OCI-LY3 (cell line): ENCODE data around the gene CAPZB.

ENCODE experiments used
- H2AFZ ChIP-seq: fragments of 200-600, 300-600 bp; shearing (Covaris generic); 2 replicates; pipeline ENCODE4 v1.6.0; 2014; ENCODE audit warnings: antibody characterized with exemption, low read depth, low read length
- H3K27ac ChIP-seq: fragments of 200-600, 300-600 bp; sonication (generic); 2 replicates; pipeline ENCODE4 v1.5.1; 2014; ENCODE audit warnings: mild to moderate bottlenecking, low read length, moderate library complexity, mixed read lengths
- H3K27me3 ChIP-seq: fragments of 200-600, 300-600 bp; sonication (generic); 2 replicates; pipeline ENCODE4 v1.6.1; 2014; ENCODE audit warnings: low read depth, low read length, mixed read lengths
- H3K36me3 ChIP-seq: fragments of 200-600, 300-600 bp; sonication (generic); replicated peaks from 2 replicates; pipeline ENCODE3; 2014; ENCODE audit warnings: low read depth, low read length, mixed read lengths
- H3K4me1 ChIP-seq: fragments of 300-600, 200-600 bp; sonication (generic); 2 replicates; pipeline ENCODE4 v1.6.1; 2014; ENCODE audit warnings: low read length, mixed read lengths
- H3K4me2 ChIP-seq: fragments of 200-600, 300-600 bp; sonication (generic); 2 replicates; pipeline ENCODE4 v1.6.1; 2014; ENCODE audit warnings: low read length, mixed read lengths
- H3K4me3 ChIP-seq: fragments of 300-600, 200-600 bp; sonication (generic); 2 replicates; pipeline ENCODE4 v1.5.1; 2014; ENCODE audit warnings: antibody characterized with exemption, mild to moderate bottlenecking, low read length, moderate library complexity
- H3K79me2 ChIP-seq: fragments of 300-600, 200-600 bp; shearing (Covaris generic); 2 replicates; pipeline ENCODE4 v1.6.1; 2014; ENCODE audit warnings: mild to moderate bottlenecking, low read length, mixed read lengths
- H3K9ac ChIP-seq: fragments of 300-600, 200-600 bp; shearing (Covaris generic); 2 replicates; pipeline ENCODE4 v1.6.0; 2014; ENCODE audit warnings: mild to moderate bottlenecking, low read length, moderate library complexity
- H3K9me3 ChIP-seq: fragments of 200-600, 300-600 bp; shearing (Covaris generic); 2 replicates; pipeline ENCODE4 v1.6.1; 2014; ENCODE audit warnings: low read length, mixed read lengths; ENCODE audit not compliant: insufficient read depth
- H4K20me1 ChIP-seq: fragments of 200-600, 300-600 bp; sonication (generic); 2 replicates; pipeline ENCODE4 v1.6.1; 2016; ENCODE audit warnings: low read length, mixed read lengths; ENCODE audit not compliant: insufficient read depth
- EZH2phosphoT487 ChIP-seq: fragments of 200-600 bp; shearing (Covaris generic); IDR thresholded peaks from 2 replicates; pipeline ENCODE4 v1.6.1; 2018; ENCODE audit warnings: antibody characterized with exemption, mixed run types, low read depth
- TF ChIP-seq, protein P1 (sequence below): fragments of 200-600, 300-600 bp; sonication (generic); IDR thresholded peaks from 2 replicates; pipeline ENCODE4 v1.5.1; 2014; ENCODE audit warnings: antibody characterized with exemption, low read length, low read depth

The CAPZB gene

DNA sequence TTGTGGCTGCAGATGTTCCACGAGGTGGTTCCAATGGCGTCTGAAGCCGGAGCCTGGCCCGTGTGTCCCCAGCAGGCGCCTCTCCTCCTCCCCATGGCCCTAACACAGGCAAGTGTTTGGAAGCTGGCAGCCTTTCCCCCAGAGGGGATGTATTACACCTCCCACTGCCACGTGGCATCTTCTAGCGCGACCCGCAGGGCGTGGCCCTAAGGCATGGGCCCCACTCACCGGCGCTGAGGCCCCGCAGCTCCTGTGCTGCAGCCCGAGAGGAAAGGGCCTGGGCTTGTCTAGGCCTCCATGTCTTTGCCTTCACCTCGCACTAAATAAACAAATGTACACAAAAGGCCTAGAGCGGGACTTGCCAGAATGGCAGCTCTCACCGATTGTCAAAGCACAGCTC is 135.3 kb downstream of the CAPZB start:
- Histone ChIP-seq H3K9ac (no peak overlapping the region), H3K27me3 (no peaks in the 10 kb centered on the region), H3K4me1 (no peaks in the 10 kb centered on the region), H3K4me3 (no peak overlapping the region), H3K36me3 (no peaks in the 10 kb centered on the region), H3K79me2 (no peaks in the 10 kb centered on the region), H3K9me3 (no peaks in the 10 kb centered on the region), H3K27ac (no peak overlapping the region), H4K20me1 (no peaks in the 10 kb centered on the region), H2AFZ (no peak overlapping the region), H3K4me2 (no peak overlapping the region)
- no peak for TF ChIP-seq EZH2phosphoT487
- TF ChIP-seq, protein P1, sequence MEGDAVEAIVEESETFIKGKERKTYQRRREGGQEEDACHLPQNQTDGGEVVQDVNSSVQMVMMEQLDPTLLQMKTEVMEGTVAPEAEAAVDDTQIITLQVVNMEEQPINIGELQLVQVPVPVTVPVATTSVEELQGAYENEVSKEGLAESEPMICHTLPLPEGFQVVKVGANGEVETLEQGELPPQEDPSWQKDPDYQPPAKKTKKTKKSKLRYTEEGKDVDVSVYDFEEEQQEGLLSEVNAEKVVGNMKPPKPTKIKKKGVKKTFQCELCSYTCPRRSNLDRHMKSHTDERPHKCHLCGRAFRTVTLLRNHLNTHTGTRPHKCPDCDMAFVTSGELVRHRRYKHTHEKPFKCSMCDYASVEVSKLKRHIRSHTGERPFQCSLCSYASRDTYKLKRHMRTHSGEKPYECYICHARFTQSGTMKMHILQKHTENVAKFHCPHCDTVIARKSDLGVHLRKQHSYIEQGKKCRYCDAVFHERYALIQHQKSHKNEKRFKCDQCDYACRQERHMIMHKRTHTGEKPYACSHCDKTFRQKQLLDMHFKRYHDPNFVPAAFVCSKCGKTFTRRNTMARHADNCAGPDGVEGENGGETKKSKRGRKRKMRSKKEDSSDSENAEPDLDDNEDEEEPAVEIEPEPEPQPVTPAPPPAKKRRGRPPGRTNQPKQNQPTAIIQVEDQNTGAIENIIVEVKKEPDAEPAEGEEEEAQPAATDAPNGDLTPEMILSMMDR = no peak

- Histone ChIP-seq H3K4me2 (no peak overlapping the region), H3K9me3 (no peaks in the 10 kb centered on the region), H3K4me1 (no peaks in the 10 kb centered on the region), H3K9ac (no peak overlapping the region), H3K4me3 (no peak overlapping the region), H3K36me3 (no peaks in the 10 kb centered on the region), H4K20me1 (no peaks in the 10 kb centered on the region), H2AFZ (no peak overlapping the region), H3K27me3 (no peaks in the 10 kb centered on the region), H3K27ac (no peak overlapping the region), H3K79me2 (no peaks in the 10 kb centered on the region)
- TF ChIP-seq, protein P1 = no peak
Observed at GRCh38 chr1:19348441-19349198, 136.7 kb downstream of the CAPZB start.

DNA sequence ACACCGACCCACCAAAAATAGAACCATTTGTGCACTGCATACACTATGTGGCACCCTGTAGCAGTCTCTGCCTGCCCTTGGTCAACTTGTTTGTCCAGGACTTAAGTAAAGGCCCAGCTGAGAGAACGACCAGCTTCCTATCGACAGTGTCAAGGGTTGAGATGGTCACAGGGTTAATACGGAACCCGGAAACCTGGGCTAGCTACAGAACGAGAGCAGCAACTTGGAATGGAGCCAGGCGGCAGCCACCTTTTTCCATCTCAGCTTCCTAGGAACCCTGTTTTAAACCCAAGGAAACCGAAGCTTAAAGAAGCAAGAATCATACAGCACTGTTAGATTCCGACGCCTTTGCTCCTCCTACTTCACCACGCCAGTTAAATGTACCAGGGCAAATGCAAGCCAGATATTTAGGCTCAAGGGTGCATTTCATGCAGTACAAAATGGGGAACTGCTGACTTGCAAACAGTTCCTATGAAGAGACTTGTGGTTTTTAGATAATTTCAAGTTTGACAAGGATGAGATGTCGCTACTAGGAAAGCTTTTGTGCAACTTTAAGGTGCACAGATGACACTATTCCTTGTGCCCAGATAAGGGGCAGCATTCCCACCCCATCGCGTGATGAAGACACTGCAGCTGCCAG is 137.7 kb downstream of the CAPZB start:
- H3K9ac ChIP-seq = no peak overlapping the region
- no peaks in the 10 kb centered on the region for H3K79me2 ChIP-seq
- no peaks in the 10 kb centered on the region for H3K9me3 ChIP-seq
- no peak overlapping the region for H2AFZ ChIP-seq
- TF ChIP-seq EZH2phosphoT487 = no peak
- TF ChIP-seq, protein P1 = no peak
- no peaks in the 10 kb centered on the region for H3K27me3 ChIP-seq
- no peak overlapping the region for H3K27ac ChIP-seq
- H3K4me3 ChIP-seq = no peak overlapping the region
- H3K4me1 ChIP-seq = no peaks in the 10 kb centered on the region
- H3K4me2 ChIP-seq = no peak overlapping the region
- H3K36me3 ChIP-seq = no peaks in the 10 kb centered on the region
- no peaks in the 10 kb centered on the region for H4K20me1 ChIP-seq

DNA sequence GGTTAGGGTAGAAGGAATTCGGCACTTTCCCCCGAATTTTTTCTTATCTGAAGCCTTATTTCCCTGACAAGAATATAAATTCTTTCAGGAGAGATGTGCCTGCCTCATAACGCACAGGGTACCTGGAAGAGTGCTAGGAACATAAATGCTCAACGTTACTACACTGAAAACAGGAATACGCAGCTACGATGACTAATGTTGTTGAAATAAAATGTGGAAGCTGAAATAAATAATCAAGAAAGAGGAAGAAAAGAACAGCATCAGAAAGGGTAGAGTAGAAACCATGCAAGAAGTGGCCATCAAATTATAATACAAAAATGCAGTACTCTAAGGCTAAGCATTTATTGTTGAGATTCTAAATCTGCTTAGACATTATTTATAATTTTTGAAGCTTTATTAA is 139.3 kb downstream of the CAPZB start:
- Histone ChIP-seq H3K9me3 (no peaks in the 10 kb centered on the region), H3K9ac (no peak overlapping the region), H3K36me3 (no peaks in the 10 kb centered on the region), H4K20me1 (no peaks in the 10 kb centered on the region), H3K79me2 (no peaks in the 10 kb centered on the region), H2AFZ (no peak overlapping the region), H3K4me2 (no peak overlapping the region), H3K27ac (no peak overlapping the region), H3K4me1 (no peaks in the 10 kb centered on the region), H3K4me3 (no peak overlapping the region), H3K27me3 (no peaks in the 10 kb centered on the region)
- TF ChIP-seq, protein P1 = no peak
- no peak for TF ChIP-seq EZH2phosphoT487
